Fibroblast of lung (primary cell): Measurements from ENCODE around the gene UBR4. TPM values are rescaled to one million over a fixed set of nuclear protein-coding genes. Genes with fewer than 3 reads are reported as not detected.

Experiments used
- DNase-seq, 2 donors: peaks; one replicate each; pipeline versions ENCODE4 v3.0.0 to v3.0.0-alpha.2; 2010; ENCODE audit warnings: low read depth in 2 of 2
- H2AFZ ChIP-seq: 2 replicates; pipeline ENCODE4 v1.5.1; 2012; ENCODE audit warnings: low read length, control low read depth, inconsistent platforms
- H3K27ac ChIP-seq: 2 replicates; pipeline ENCODE4 v1.5.1; 2011; ENCODE audit warnings: low read length, control low read depth; ENCODE audit not compliant: insufficient read depth
- H3K27me3 ChIP-seq: 2 replicates; pipeline ENCODE4 v1.5.1; 2011; ENCODE audit warnings: mild to moderate bottlenecking, low read length; ENCODE audit not compliant: control insufficient read depth, insufficient read depth
- H3K36me3 ChIP-seq: 2 replicates; pipeline ENCODE4 v1.5.1; 2011; ENCODE audit warnings: low read length; ENCODE audit not compliant: control insufficient read depth, insufficient read depth
- H3K4me1 ChIP-seq: 2 replicates; pipeline ENCODE4 v1.5.1; 2011; ENCODE audit warnings: low read length; ENCODE audit not compliant: control insufficient read depth, insufficient read depth; ENCODE audit errors: extremely low read depth
- H3K4me2 ChIP-seq: 2 replicates; pipeline ENCODE4 v1.5.1; 2011; ENCODE audit warnings: low read length, control low read depth; ENCODE audit not compliant: insufficient read depth; ENCODE audit errors: extremely low read depth
- H3K4me3 ChIP-seq, 4 experiments: fragments of 200-600 bp in 1 of 4; sonication (generic) in 1 of 4; replicated peaks in 1 of 4; 2 replicates each; pipeline ENCODE4 v1.5.1; 2011 to 2016; ENCODE audit warnings: low read length in 4 of 4, low read depth in 3 of 4, mild to moderate bottlenecking in 3 of 4, control low read depth in 2 of 4, inconsistent platforms in 1 of 4, mixed read lengths in 1 of 4; ENCODE audit not compliant: insufficient read depth in 1 of 4; ENCODE audit errors: control extremely low read depth in 1 of 4
- H3K79me2 ChIP-seq: 2 replicates; pipeline ENCODE4 v1.5.1; 2012; ENCODE audit warnings: mild to moderate bottlenecking, low read length, inconsistent platforms; ENCODE audit not compliant: control insufficient read depth, insufficient read depth
- H3K9ac ChIP-seq: 2 replicates; pipeline ENCODE4 v1.5.1; 2011; ENCODE audit warnings: mild to moderate bottlenecking, low read length, control low read depth; ENCODE audit not compliant: insufficient read depth
- H3K9me3 ChIP-seq: 2 replicates; pipeline ENCODE4 v1.5.1; 2012; ENCODE audit warnings: low read depth, low read length; ENCODE audit not compliant: control insufficient read depth, insufficient read depth
- H4K20me1 ChIP-seq: 2 replicates; pipeline ENCODE4 v1.5.1; 2011; ENCODE audit warnings: low read length; ENCODE audit not compliant: control insufficient read depth, insufficient read depth; ENCODE audit errors: extremely low read depth
- CTCF ChIP-seq, 2 donors: IDR thresholded peaks in 1 of 2; conservative IDR thresholded peaks in 1 of 2; 1 replicate in 1 of 2; 2 replicates in 1 of 2; pipeline ENCODE4 v1.5.1; 2011 to 2012; ENCODE audit warnings: low read length in 2 of 2, control low read depth in 1 of 2, inconsistent platforms in 1 of 2, low read depth in 1 of 2, mild to moderate bottlenecking in 1 of 2
- EZH2 ChIP-seq: IDR thresholded peaks from 2 replicates; pipeline ENCODE4 v1.5.1; 2012; ENCODE audit warnings: low read length, control low read depth, mild to moderate bottlenecking; ENCODE audit errors: missing control alignments
- polyA plus RNA-seq, 2 donors: library from polyadenylated mRNA; depleted of rRNA in 1 of 2; stranded (reverse) in 1 of 2; unstranded in 1 of 2; fragments of >200 nt; gene quantifications; 2 replicates each; pipeline ENCODE4 v1.2.1, GENCODE V29; 2011 to 2012; ENCODE audit warnings: missing spikeins in 1 of 2
- total RNA-seq: library from RNA; depleted of rRNA; stranded (reverse); fragments of >200 nt; gene quantifications from 2 replicates; pipeline ENCODE4 v1.2.1, GENCODE V29; 2014

Gene UBR4
- total and polyA plus RNA-seq, 2 donors (not counting 1 experiment from before 2014, with no cell fraction given): 32.0 to 164 TPM

- H4K20me1 ChIP-seq: no peaks in the 10 kb centered on the region
- H3K9me3 ChIP-seq: no peaks in the 10 kb centered on the region
- H3K27ac ChIP-seq: no peak overlapping the region
- DNase-seq: no peak
- no peak overlapping the region for H3K9ac ChIP-seq
- no peaks in the 10 kb centered on the region for H3K4me1 ChIP-seq
- H3K4me2 ChIP-seq: no peak overlapping the region
- H3K79me2 ChIP-seq: no peaks in the 10 kb centered on the region
- peaks cover 20% of the 10 kb centered on the region for H3K36me3 ChIP-seq
- TF ChIP-seq EZH2 (no peak), CTCF (conservative IDR thresholded peaks at IDR 0.05 in 1 of 2, IDR thresholded peaks at IDR 0.05 in 1 of 2; ENCODE audit: low read depth in 1 of 2, low read length in 2 of 2) (no peak)
- H3K27me3 ChIP-seq: no peaks in the 10 kb centered on the region
- no peak overlapping the region for H3K4me3 ChIP-seq
- H2AFZ ChIP-seq: no peak overlapping the region
These were observed 32.3 kb downstream of the UBR4 start for GRCh38 chr1:19177811-19178210.

- TF ChIP-seq CTCF (conservative IDR thresholded peaks at IDR 0.05 in 1 of 2, IDR thresholded peaks at IDR 0.05 in 1 of 2; ENCODE audit: low read depth in 1 of 2, low read length in 2 of 2) (no peak), EZH2 (no peak)
- no peaks in the 10 kb centered on the region for H4K20me1 ChIP-seq
- H3K4me1 ChIP-seq: peaks cover 7% of the 10 kb centered on the region
- peaks cover 24% of the 10 kb centered on the region for H3K36me3 ChIP-seq
- H3K4me2 ChIP-seq: no peak overlapping the region
- no peaks in the 10 kb centered on the region for H3K27me3 ChIP-seq
- H2AFZ ChIP-seq: no peak overlapping the region
- peak; percentile 42 to 60 for DNase-seq
- no peaks in the 10 kb centered on the region for H3K9me3 ChIP-seq
- H3K9ac ChIP-seq: no peak overlapping the region
- peaks cover 3% of the 10 kb centered on the region for H3K79me2 ChIP-seq
- no peak overlapping the region for H3K27ac ChIP-seq
- no peak overlapping the region for H3K4me3 ChIP-seq
These were observed 40.4 kb downstream of the UBR4 start for GRCh38 chr1:19169642-19170041.

GRCh38 chr1:19167140-19167539 is 42.9 kb downstream of the UBR4 start:
- Histone ChIP-seq H3K9me3 (no peaks in the 10 kb centered on the region), H3K4me1 (peaks cover 16% of the 10 kb centered on the region), H3K36me3 (peaks cover 23% of the 10 kb centered on the region), H3K9ac (no peak overlapping the region), H3K4me3 (no peak overlapping the region), H4K20me1 (peaks cover 2% of the 10 kb centered on the region), H3K27me3 (no peaks in the 10 kb centered on the region), H3K27ac (no peak overlapping the region), H3K4me2 (no peak overlapping the region), H2AFZ (no peak overlapping the region), H3K79me2 (peaks cover 3% of the 10 kb centered on the region)
- no peak for DNase-seq
- TF ChIP-seq CTCF (conservative IDR thresholded peaks at IDR 0.05 in 1 of 2, IDR thresholded peaks at IDR 0.05 in 1 of 2; ENCODE audit: low read depth in 1 of 2, low read length in 2 of 2) (no peak), EZH2 (no peak)
